Measurements from ENCODE around the gene SNX21. TPM values are rescaled to one million over a fixed set of nuclear protein-coding genes. Genes with fewer than 3 reads are reported as not detected.

The SNX21 gene
- total RNA-seq, 1 donor from 2014 or later = 22.1 TPM

DNA sequence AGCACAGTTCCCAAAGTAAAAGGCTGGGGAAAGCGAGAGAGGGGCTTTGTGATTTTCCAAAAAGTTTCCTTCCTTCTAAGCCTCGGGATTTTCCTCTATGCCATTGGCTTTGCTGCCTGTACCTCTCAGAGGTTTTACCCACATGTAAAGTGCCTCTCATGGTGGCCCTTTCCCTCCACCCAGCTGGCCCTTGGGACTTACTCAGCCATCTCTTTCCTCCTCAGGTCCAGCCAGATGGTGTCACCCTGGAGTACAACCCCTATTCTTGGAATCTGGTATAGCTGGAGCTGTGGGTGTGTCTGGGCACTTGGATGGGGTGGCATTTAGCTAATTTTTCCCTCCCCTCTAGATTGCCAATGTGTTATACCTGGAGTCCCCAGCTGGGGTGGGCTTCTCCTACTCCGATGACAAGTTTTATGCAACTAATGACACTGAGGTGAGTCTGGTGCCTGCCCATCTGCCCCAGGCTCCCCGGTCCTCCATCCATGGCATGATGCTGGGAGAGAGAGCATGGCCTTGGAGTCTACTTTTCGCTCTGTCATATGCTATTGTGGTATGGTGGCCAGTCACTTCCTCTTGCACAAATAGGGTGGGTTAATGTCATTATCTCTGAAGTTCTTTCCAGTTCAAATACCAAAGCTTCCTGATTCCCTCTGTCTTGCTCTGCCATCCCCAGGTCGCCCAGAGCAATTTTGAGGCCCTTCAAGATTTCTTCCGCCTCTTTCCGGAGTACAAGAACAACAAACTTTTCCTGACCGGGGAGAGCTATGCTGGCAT, 58.6 kb downstream of the SNX21 start:
- intact Hi-C loops (cut with DNase I) = loop anchor here (5.0 kb wide), 1 partner anchor 40 kb away; the partner anchor contains the start of gene PCIF1
- ATAC-seq (ENCODE audit: poor library complexity) = peak; percentile 16
- DNase-seq = no peak

Other genes with a start within 250 kb of the SNX21 start
- not detected for gene WFDC10A, start 204.1 kb upstream of the SNX21 start, total RNA-seq
- not detected for gene WFDC9, start 202.5 kb upstream of the SNX21 start, total RNA-seq
- gene WFDC11, start 163.6 kb upstream of the SNX21 start, total RNA-seq = not detected
- gene WFDC13, start 131.8 kb upstream of the SNX21 start, total RNA-seq = not detected
- gene WFDC10B, start 128.8 kb upstream of the SNX21 start, total RNA-seq = not detected
- not detected for gene SPINT4, start 111.5 kb upstream of the SNX21 start, total RNA-seq
- 0.54 TPM for gene WFDC3, start 41.9 kb upstream of the SNX21 start, total RNA-seq
- 14.5 TPM for gene DNTTIP1, start 41.8 kb upstream of the SNX21 start, total RNA-seq
- gene UBE2C, start 21.2 kb upstream of the SNX21 start, total RNA-seq = 1.1 TPM
- gene TNNC2, start 6.5 kb upstream of the SNX21 start, total RNA-seq = 0.43 TPM
- 28.1 TPM for gene ACOT8, start 23.6 kb downstream of the SNX21 start, total RNA-seq
- gene ZSWIM3, start 23.8 kb downstream of the SNX21 start, total RNA-seq = 1.4 TPM
- gene ZSWIM1, start 47.4 kb downstream of the SNX21 start, total RNA-seq = 10.1 TPM
- gene SPATA25, start 53.8 kb downstream of the SNX21 start, total RNA-seq = 1.7 TPM
- 6.5 TPM for gene NEURL2, start 57.4 kb downstream of the SNX21 start, total RNA-seq
- gene CTSA, start 57.5 kb downstream of the SNX21 start, total RNA-seq = 113 TPM
- 118 TPM for gene PLTP, start 78.4 kb downstream of the SNX21 start, total RNA-seq
- 21.8 TPM for gene PCIF1, start 100.9 kb downstream of the SNX21 start, total RNA-seq
- 7.6 TPM for gene ZNF335, start 138.4 kb downstream of the SNX21 start, total RNA-seq
- 0.48 TPM for gene MMP9, start 175.1 kb downstream of the SNX21 start, total RNA-seq
- gene SLC12A5, start 195.4 kb downstream of the SNX21 start, total RNA-seq = not detected